Stimulated activated memory B cell treated with anti-CD40 and anti-IgM and Interleukin-4, amounts not matched to agents 10 μg/mL and 1 μg/mL and 100 μg/mL, for 72 hours (primary cell): ENCODE results near the gene CLDND2.
A peak's percentile ranks its signal among the peaks of the same experiment; 100 is the strongest.

ENCODE experiments used
- ATAC-seq: fragments of 150-1000 bp; cut with Tn5 transposase; 2 replicates; pipeline ENCODE4 v1.10.0; 2021
- H3K27ac Mint-ChIP-seq: one replicate; pipeline ENCODE4 v1.8.0; 2022; ENCODE audit warnings: mild to moderate bottlenecking, mixed read lengths
- H3K27me3 Mint-ChIP-seq: one replicate; pipeline ENCODE4 v1.8.0; 2022; ENCODE audit warnings: mixed read lengths
- H3K36me3 Mint-ChIP-seq: one replicate; pipeline ENCODE4 v1.8.0; 2022; ENCODE audit warnings: mixed read lengths
- H3K4me1 Mint-ChIP-seq: one replicate; pipeline ENCODE4 v1.8.0; 2022; ENCODE audit warnings: mixed read lengths
- H3K4me3 Mint-ChIP-seq: one replicate; pipeline ENCODE4 v1.8.0; 2022; ENCODE audit warnings: mild to moderate bottlenecking, moderate library complexity, mixed read lengths
- H3K9me3 Mint-ChIP-seq: one replicate; pipeline ENCODE4 v1.8.0; 2022; ENCODE audit warnings: mixed read lengths

The CLDND2 gene

GRCh38 chr19:51367565-51368365 is 1.0 kb downstream of the CLDND2 start:
- H3K9me3 Mint-ChIP-seq: no peaks in the 10 kb centered on the region
- ATAC-seq: peak; percentile 92
- no peaks in the 10 kb centered on the region for H3K36me3 Mint-ChIP-seq
- peak overlapping the region; percentile 94 for H3K4me3 Mint-ChIP-seq
- peaks cover 68% of the 10 kb centered on the region for H3K4me1 Mint-ChIP-seq
- no peaks in the 10 kb centered on the region for H3K27me3 Mint-ChIP-seq
- peak overlapping the region; percentile 89 for H3K27ac Mint-ChIP-seq

DNA sequence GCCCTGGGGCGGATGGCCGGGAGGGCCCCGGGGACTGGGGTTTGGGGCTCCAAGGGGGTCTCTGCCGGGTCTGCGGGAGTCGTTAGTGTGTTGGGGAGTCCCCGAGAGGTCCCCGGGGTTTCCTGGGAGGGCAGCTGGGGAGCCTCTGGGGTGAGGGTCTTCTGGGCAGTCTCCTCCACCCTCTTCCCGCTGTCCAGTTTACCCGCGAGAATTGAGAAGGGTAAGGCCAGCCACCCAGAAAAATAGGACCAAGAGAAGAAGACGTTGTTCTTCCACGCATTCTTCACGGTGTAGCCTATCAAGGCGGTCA is 1.6 kb downstream of the CLDND2 start:
- H3K27me3 Mint-ChIP-seq: no peaks in the 10 kb centered on the region
- H3K4me1 Mint-ChIP-seq: peaks cover 67% of the 10 kb centered on the region
- no peaks in the 10 kb centered on the region for H3K36me3 Mint-ChIP-seq
- H3K4me3 Mint-ChIP-seq: peak overlapping the region; percentile 94
- ATAC-seq: peak; percentile 2
- peak overlapping the region; percentile 89 for H3K27ac Mint-ChIP-seq
- H3K9me3 Mint-ChIP-seq: no peaks in the 10 kb centered on the region

- Mint-ChIP-seq H3K4me3 (peak overlapping the region; percentile 94), H3K27ac (peak overlapping the region; percentile 89), H3K9me3 (no peaks in the 10 kb centered on the region), H3K36me3 (no peaks in the 10 kb centered on the region), H3K4me1 (peaks cover 61% of the 10 kb centered on the region), H3K27me3 (no peaks in the 10 kb centered on the region)
- peak; percentile 78 for ATAC-seq
These were observed 2.2 kb downstream of the CLDND2 start for GRCh38 chr19:51366389-51367254.

DNA sequence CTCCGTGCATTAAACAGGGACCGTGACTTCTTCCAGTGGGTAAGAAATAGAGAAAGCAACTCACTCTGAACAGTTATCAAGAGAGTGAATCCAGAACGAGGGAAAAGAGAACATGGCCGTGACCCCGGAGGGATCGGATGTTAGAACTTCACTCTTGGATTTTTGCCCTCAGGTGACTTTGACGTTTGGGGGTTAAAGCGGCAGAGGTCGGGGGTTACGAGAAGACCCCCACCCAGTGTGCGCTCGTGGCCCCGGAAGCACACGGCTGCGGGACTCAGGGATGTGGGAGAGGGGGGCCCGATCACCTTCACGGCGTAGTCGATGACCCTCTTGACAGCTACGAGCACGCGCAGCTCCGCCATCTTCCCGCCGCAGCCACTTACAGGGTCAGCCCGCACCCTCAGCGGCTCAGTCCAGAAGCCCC is 2.8 kb downstream of the CLDND2 start, which contains the start of gene ETFB:
ETFB (minus strand) TSS at position 424 of the 424 bp plus-strand sequence; CDS start at position 362, 62 bp downstream.
- no peaks in the 10 kb centered on the region for H3K27me3 Mint-ChIP-seq
- peaks cover 57% of the 10 kb centered on the region for H3K4me1 Mint-ChIP-seq
- H3K27ac Mint-ChIP-seq: peak within 1 kb of the TSS; percentile 89
- no peaks in the 10 kb centered on the region for H3K9me3 Mint-ChIP-seq
- no peak for ATAC-seq
- H3K4me3 Mint-ChIP-seq: peak within 1 kb of the TSS; percentile 94
- no peaks in the 10 kb centered on the region for H3K36me3 Mint-ChIP-seq

GRCh38 chr19:51365211-51365964 is 3.4 kb downstream of the CLDND2 start:
- Mint-ChIP-seq H3K27me3 (no peaks in the 10 kb centered on the region), H3K36me3 (no peaks in the 10 kb centered on the region), H3K4me3 (peak overlapping the region; percentile 94), H3K4me1 (peaks cover 55% of the 10 kb centered on the region), H3K9me3 (no peaks in the 10 kb centered on the region), H3K27ac (peak overlapping the region; percentile 89)
- no peak for ATAC-seq

DNA sequence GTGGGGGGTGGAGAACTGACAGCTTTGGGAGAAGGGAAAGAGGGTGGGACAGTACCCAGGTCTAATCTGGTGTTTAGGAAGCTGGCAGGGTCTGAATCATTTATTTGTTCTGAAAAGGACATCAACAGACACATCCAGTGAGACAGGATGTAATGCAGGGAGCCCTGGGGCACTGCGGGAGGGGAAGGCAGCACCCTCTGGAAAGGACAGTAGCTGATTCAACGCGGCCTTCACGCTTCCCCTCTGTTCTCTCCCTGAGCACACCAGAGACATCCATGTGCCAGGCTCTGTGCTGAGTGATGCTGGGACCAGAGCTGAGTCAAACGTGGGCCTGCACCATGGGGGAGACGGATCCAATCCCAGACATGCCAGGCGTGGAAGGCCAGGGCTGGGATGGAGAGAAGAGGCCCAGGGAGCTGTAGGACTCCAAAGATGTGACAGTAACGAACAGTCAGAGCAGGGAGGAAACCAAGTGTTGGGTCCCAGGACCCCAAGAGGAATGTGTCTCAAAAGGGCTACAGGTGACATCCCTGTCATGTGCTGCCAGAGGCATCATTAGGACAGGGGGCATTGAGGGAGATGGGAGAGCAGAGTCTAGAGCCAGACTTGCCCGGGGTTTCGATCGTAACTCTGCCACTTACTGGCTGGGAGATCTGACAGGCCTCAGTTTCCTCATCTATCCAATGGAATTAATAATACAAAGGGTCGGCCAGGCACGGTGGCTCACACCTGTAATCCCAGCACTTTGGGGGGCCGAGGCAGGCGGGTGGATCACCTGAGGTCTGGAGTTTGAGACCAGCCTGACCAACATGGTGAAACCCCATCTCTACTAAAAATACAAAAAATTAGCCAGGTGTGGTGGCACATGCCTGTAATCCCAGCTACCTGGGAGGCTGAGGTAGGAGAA is 4.3 kb downstream of the CLDND2 start:
- peak overlapping the region; percentile 80 for H3K27ac Mint-ChIP-seq
- H3K4me3 Mint-ChIP-seq: peak overlapping the region; percentile 8
- no peak for ATAC-seq
- H3K27me3 Mint-ChIP-seq: no peaks in the 10 kb centered on the region
- H3K9me3 Mint-ChIP-seq: no peaks in the 10 kb centered on the region
- H3K4me1 Mint-ChIP-seq: peaks cover 52% of the 10 kb centered on the region
- no peaks in the 10 kb centered on the region for H3K36me3 Mint-ChIP-seq

GRCh38 chr19:51361239-51361638 is 7.6 kb downstream of the CLDND2 start:
- H3K4me1 Mint-ChIP-seq: peaks cover 39% of the 10 kb centered on the region
- no peaks in the 10 kb centered on the region for H3K9me3 Mint-ChIP-seq
- H3K36me3 Mint-ChIP-seq: peaks cover 15% of the 10 kb centered on the region
- H3K27ac Mint-ChIP-seq: no peak overlapping the region
- ATAC-seq: no peak
- H3K27me3 Mint-ChIP-seq: no peaks in the 10 kb centered on the region
- H3K4me3 Mint-ChIP-seq: no peak overlapping the region

GRCh38 chr19:51359294-51359693 is 9.5 kb downstream of the CLDND2 start:
- no peak for ATAC-seq
- Mint-ChIP-seq H3K4me1 (peaks cover 27% of the 10 kb centered on the region), H3K27ac (no peak overlapping the region), H3K9me3 (no peaks in the 10 kb centered on the region), H3K27me3 (no peaks in the 10 kb centered on the region), H3K36me3 (peaks cover 17% of the 10 kb centered on the region), H3K4me3 (no peak overlapping the region)

GRCh38 chr19:51357952-51358351 is 10.9 kb downstream of the CLDND2 start:
- H3K4me3 Mint-ChIP-seq: no peak overlapping the region
- no peak for ATAC-seq
- H3K27ac Mint-ChIP-seq: no peak overlapping the region
- H3K27me3 Mint-ChIP-seq: no peaks in the 10 kb centered on the region
- H3K9me3 Mint-ChIP-seq: no peaks in the 10 kb centered on the region
- peaks cover 22% of the 10 kb centered on the region for H3K36me3 Mint-ChIP-seq
- H3K4me1 Mint-ChIP-seq: peaks cover 13% of the 10 kb centered on the region

GRCh38 chr19:51356159-51356801 is 12.5 kb downstream of the CLDND2 start:
- peaks cover 37% of the 10 kb centered on the region for H3K36me3 Mint-ChIP-seq
- H3K4me3 Mint-ChIP-seq: no peak overlapping the region
- no peaks in the 10 kb centered on the region for H3K9me3 Mint-ChIP-seq
- H3K4me1 Mint-ChIP-seq: peaks cover 7% of the 10 kb centered on the region
- no peak overlapping the region for H3K27ac Mint-ChIP-seq
- no peaks in the 10 kb centered on the region for H3K27me3 Mint-ChIP-seq
- ATAC-seq: no peak

- Mint-ChIP-seq H3K4me3 (no peak overlapping the region), H3K27me3 (no peaks in the 10 kb centered on the region), H3K36me3 (peaks cover 51% of the 10 kb centered on the region), H3K27ac (no peak overlapping the region), H3K9me3 (no peaks in the 10 kb centered on the region), H3K4me1 (no peaks in the 10 kb centered on the region)
- ATAC-seq: no peak
These were observed 14.1 kb downstream of the CLDND2 start for GRCh38 chr19:51354742-51355148.

GRCh38 chr19:51354103-51354741 is 14.6 kb downstream of the CLDND2 start:
- no peaks in the 10 kb centered on the region for H3K4me1 Mint-ChIP-seq
- no peaks in the 10 kb centered on the region for H3K27me3 Mint-ChIP-seq
- H3K36me3 Mint-ChIP-seq: peaks cover 54% of the 10 kb centered on the region
- ATAC-seq: no peak
- peak overlapping the region; percentile 24 for H3K27ac Mint-ChIP-seq
- no peaks in the 10 kb centered on the region for H3K9me3 Mint-ChIP-seq
- no peak overlapping the region for H3K4me3 Mint-ChIP-seq

GRCh38 chr19:51352783-51353360 is 15.9 kb downstream of the CLDND2 start:
- Mint-ChIP-seq H3K4me3 (no peak overlapping the region), H3K4me1 (no peaks in the 10 kb centered on the region), H3K27ac (peak overlapping the region; percentile 9), H3K27me3 (no peaks in the 10 kb centered on the region), H3K36me3 (peaks cover 53% of the 10 kb centered on the region), H3K9me3 (no peaks in the 10 kb centered on the region)
- no peak for ATAC-seq
